ENCODE data around the gene BMPR1B. TPM values are rescaled to one million over a fixed set of nuclear protein-coding genes. Genes with fewer than 3 reads are reported as not detected.

The BMPR1B gene
- total RNA-seq, 1 experiment from 2014 or later, result not detected

DNA sequence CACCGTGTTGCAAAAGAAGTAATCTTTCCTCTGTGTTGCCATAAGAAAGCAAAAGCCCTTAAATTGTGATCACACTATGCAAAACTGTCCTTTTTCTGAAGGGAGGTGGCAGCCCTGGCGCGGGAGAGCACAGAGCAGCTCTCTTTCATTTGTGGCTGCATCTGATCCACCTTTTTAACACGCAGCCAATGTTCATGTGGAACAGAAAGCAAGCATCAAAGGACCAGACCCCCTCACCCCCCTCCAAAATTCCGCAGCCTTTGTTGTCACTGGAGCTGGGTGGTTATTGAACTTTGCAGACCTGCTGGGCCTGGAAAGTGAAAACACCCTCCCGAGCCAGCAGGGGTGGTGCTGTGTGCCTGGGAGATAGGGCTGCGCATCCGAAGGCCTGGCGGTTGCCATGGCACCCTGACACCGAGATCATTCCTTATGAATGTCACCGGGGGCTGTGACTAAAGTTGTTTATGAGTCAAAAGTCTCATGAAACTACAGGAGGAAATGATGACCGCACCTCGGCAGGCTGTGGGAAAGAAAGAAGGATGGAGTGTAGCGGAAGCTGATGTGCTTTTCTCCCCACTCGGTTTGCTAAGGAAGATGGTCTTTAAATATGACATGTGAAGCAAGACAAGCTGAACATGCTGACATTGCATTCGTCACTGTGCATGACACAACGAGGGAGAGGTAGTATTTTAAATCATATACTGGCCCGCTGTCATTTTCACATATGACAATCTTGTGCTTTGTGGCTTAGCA lies 423.7 kb downstream of the BMPR1B start:
- POLR2A ChIA-PET, result no interaction called here
- Histone ChIP-seq H3K4me3 (replicated peaks in 1 of 2; ENCODE audit: low read depth in 1 of 2, low read length in 2 of 2) (no peak overlapping the region), H3K27me3 (ENCODE audit: insufficient read depth, low read length) (no peaks in the 10 kb centered on the region), H2AFZ (ENCODE audit: low read depth, low read length, poor library complexity, severe bottlenecking) (no peak overlapping the region), H3K4me2 (ENCODE audit: low read length) (no peak overlapping the region), H3K9me3 (ENCODE audit: control insufficient read depth in 1 of 2, insufficient read depth in 1 of 2, low read depth in 1 of 2, low read length in 2 of 2) (no peaks in the 10 kb centered on the region), H3K27ac (ENCODE audit: low read depth, low read length) (no peak overlapping the region), H4K20me1 (ENCODE audit: insufficient read depth) (no peaks in the 10 kb centered on the region), H3K36me3 (ENCODE audit: control insufficient read depth in 1 of 2, insufficient read depth in 2 of 2, low read length in 2 of 2) (no peaks in the 10 kb centered on the region), H3K9me2 (ENCODE audit: insufficient read depth) (no peaks in the 10 kb centered on the region), H3K4me1 (ENCODE audit: control insufficient read depth in 1 of 2, insufficient read depth in 2 of 2, low read length in 2 of 2) (no peaks in the 10 kb centered on the region), H3K9ac (ENCODE audit: low read length) (no peak overlapping the region), H3K79me2 (ENCODE audit: insufficient read depth, low read length) (no peaks in the 10 kb centered on the region)
- CTCF ChIA-PET, result no interaction called here
- DNase-seq (ENCODE audit: low read depth, low spot score) (no peak), ATAC-seq (no peak)
- RAD21 ChIA-PET (ENCODE audit: low non-redundant PET in 1 of 2, low total read pairs in 2 of 2, uncharacterized antibody in 2 of 2, unreplicated experiment in 2 of 2), result no interaction called here
- TF ChIP-seq ZFX (IDR thresholded peaks at IDR 0.05), result no peak
- no peak for TF ChIP-seq CTCF (IDR thresholded peaks at IDR 0.05 in 2 of 3, conservative IDR thresholded peaks at IDR 0.05 in 1 of 3; ENCODE audit: borderline replicate concordance in 1 of 3, insufficient read depth in 1 of 3, low read depth in 2 of 3, low read length in 2 of 3)
- no peak for TF ChIP-seq RAD21 (IDR thresholded peaks at IDR 0.05; ENCODE audit: low read depth)
- no peak for TF ChIP-seq EZH2 (IDR thresholded peaks at IDR 0.05)
- TF ChIP-seq, protein P1, sequence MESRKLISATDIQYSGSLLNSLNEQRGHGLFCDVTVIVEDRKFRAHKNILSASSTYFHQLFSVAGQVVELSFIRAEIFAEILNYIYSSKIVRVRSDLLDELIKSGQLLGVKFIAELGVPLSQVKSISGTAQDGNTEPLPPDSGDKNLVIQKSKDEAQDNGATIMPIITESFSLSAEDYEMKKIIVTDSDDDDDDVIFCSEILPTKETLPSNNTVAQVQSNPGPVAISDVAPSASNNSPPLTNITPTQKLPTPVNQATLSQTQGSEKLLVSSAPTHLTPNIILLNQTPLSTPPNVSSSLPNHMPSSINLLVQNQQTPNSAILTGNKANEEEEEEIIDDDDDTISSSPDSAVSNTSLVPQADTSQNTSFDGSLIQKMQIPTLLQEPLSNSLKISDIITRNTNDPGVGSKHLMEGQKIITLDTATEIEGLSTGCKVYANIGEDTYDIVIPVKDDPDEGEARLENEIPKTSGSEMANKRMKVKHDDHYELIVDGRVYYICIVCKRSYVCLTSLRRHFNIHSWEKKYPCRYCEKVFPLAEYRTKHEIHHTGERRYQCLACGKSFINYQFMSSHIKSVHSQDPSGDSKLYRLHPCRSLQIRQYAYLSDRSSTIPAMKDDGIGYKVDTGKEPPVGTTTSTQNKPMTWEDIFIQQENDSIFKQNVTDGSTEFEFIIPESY (IDR thresholded peaks at IDR 0.05; ENCODE audit: extremely low read depth, insufficient replicate concordance, low read length), result no peak
- no peak for TF ChIP-seq SRF (IDR thresholded peaks at IDR 0.05; ENCODE audit: low read depth)
- TF ChIP-seq ZNF274 (IDR thresholded peaks at IDR 0.05; ENCODE audit: low read depth, low read length), result no peak
- TF ChIP-seq ATF3 (IDR thresholded peaks at IDR 0.05), result no peak
- TF ChIP-seq CBX3 (IDR thresholded peaks at IDR 0.05; ENCODE audit: low read depth), result no peak
- intact Hi-C loops (cut with micrococcal nuclease), result no loop called here
- no TSS peak for BruUV-seq (replicated peaks)

All from HCT116 (cell line).